Liver (tissue), 9 donors: ENCODE results near the gene CUTA. TPM values are rescaled to one million over a fixed set of nuclear protein-coding genes. Genes with fewer than 3 reads are reported as not detected.
A peak's percentile ranks its signal among the peaks of the same experiment; 100 is the strongest.

Experiments
- DNase-seq: peaks from one replicate; pipeline ENCODE4 v3.0.0-alpha.2; 2017; ENCODE audit warnings: low spot score
- H3K27ac ChIP-seq, 2 donors: one replicate each; pipeline ENCODE4 v1.7.0; 2013; ENCODE audit warnings: inconsistent platforms in 2 of 2, low read length in 2 of 2, control low read depth in 1 of 2, low read depth in 1 of 2, mild to moderate bottlenecking in 1 of 2
- H3K27me3 ChIP-seq, 4 donors: one replicate each; pipeline versions ENCODE4 v1.6.1 to v1.7.0; 2013; ENCODE audit warnings: low read length in 3 of 4, inconsistent platforms in 1 of 4, mild to moderate bottlenecking in 1 of 4, moderate library complexity in 1 of 4; ENCODE audit not compliant: control insufficient read depth in 4 of 4, insufficient read depth in 4 of 4
- H3K36me3 ChIP-seq, 4 donors: one replicate each; pipeline versions ENCODE4 v1.6.1 to v1.7.0; 2013; ENCODE audit warnings: low read length in 3 of 4, mild to moderate bottlenecking in 3 of 4, low read depth in 1 of 4, moderate library complexity in 1 of 4; ENCODE audit not compliant: control insufficient read depth in 4 of 4, insufficient read depth in 3 of 4
- H3K4me1 ChIP-seq, 4 donors: one replicate each; pipeline versions ENCODE4 v1.6.1 to v1.7.0; 2013; ENCODE audit warnings: low read length in 3 of 4, mild to moderate bottlenecking in 3 of 4, moderate library complexity in 1 of 4; ENCODE audit not compliant: control insufficient read depth in 4 of 4, insufficient read depth in 4 of 4
- H3K4me3 ChIP-seq, 3 donors: one replicate each; pipeline versions ENCODE4 v1.6.1 to v1.7.0; 2013; ENCODE audit warnings: low read length in 3 of 3, control low read depth in 1 of 3, low read depth in 1 of 3, mild to moderate bottlenecking in 1 of 3
- H3K9ac ChIP-seq, 2 donors: one replicate each; pipeline ENCODE4 v1.7.0; 2013; ENCODE audit warnings: low read length in 2 of 2, mild to moderate bottlenecking in 2 of 2, moderate library complexity in 2 of 2, control low read depth in 1 of 2, low read depth in 1 of 2
- H3K9me3 ChIP-seq, 4 donors: one replicate each; pipeline versions ENCODE4 v1.6.1 to v1.7.0; 2013; ENCODE audit warnings: low read length in 3 of 4; ENCODE audit not compliant: control insufficient read depth in 4 of 4
- ATF3 ChIP-seq: IDR thresholded peaks from 2 replicates; pipeline ENCODE4 v1.6.1; 2016; ENCODE audit warnings: antibody characterized with exemption
- CTCF ChIP-seq: fragments of 150-350 bp; IDR thresholded peaks from 2 replicates; pipeline ENCODE4 v1.5.1; 2017; ENCODE audit warnings: improper control_type of control experiment, low read depth, low read length; ENCODE audit not compliant: missing input control
- EGR1 ChIP-seq, 2 donors: IDR thresholded peaks; 2 replicates each; pipeline ENCODE4 v1.6.1; 2016 to 2018; ENCODE audit warnings: antibody characterized with exemption in 2 of 2, low read depth in 2 of 2
- FOXA1 ChIP-seq: IDR thresholded peaks from 2 replicates; pipeline ENCODE4 v1.6.1; 2016; ENCODE audit warnings: antibody characterized with exemption
- FOXA2 ChIP-seq: IDR thresholded peaks from 2 replicates; pipeline ENCODE4 v1.6.1; 2016; ENCODE audit warnings: antibody characterized with exemption
- GABPA ChIP-seq, 2 donors: IDR thresholded peaks in 1 of 2; conservative IDR thresholded peaks in 1 of 2; 2 replicates each; pipeline ENCODE4 v1.6.1; 2016; ENCODE audit warnings: antibody characterized with exemption in 2 of 2, mild to moderate bottlenecking in 1 of 2, moderate library complexity in 1 of 2
- HNF4A ChIP-seq, 2 donors: conservative IDR thresholded peaks; 2 replicates each; pipeline ENCODE4 v1.6.1; 2016; ENCODE audit warnings: antibody characterized with exemption in 2 of 2, mild to moderate bottlenecking in 2 of 2
- HNF4G ChIP-seq: IDR thresholded peaks from 2 replicates; pipeline ENCODE4 v1.6.1; 2016; ENCODE audit warnings: antibody characterized with exemption
- JUND ChIP-seq, 2 donors: IDR thresholded peaks; 2 replicates each; pipeline ENCODE4 v1.6.1; 2016; ENCODE audit warnings: antibody characterized with exemption in 2 of 2
- NR2F2 ChIP-seq: IDR thresholded peaks from 2 replicates; pipeline ENCODE4 v1.6.1; 2016; ENCODE audit warnings: antibody characterized with exemption
- RAD21 ChIP-seq, 2 donors: IDR thresholded peaks; 2 replicates each; pipeline ENCODE4 v1.6.1; 2016; ENCODE audit warnings: antibody characterized with exemption in 2 of 2, mild to moderate bottlenecking in 2 of 2
- RXRA ChIP-seq, 2 donors: IDR thresholded peaks; 2 replicates each; pipeline ENCODE4 v1.6.1; 2017 to 2018; ENCODE audit warnings: antibody characterized with exemption in 2 of 2, mild to moderate bottlenecking in 1 of 2
- SP1 ChIP-seq: IDR thresholded peaks from 2 replicates; pipeline ENCODE4 v1.6.1; 2018; ENCODE audit warnings: antibody characterized with exemption, mild to moderate bottlenecking
- TAF1 ChIP-seq: conservative IDR thresholded peaks from 2 replicates; pipeline ENCODE4 v1.6.1; 2016; ENCODE audit warnings: antibody characterized with exemption, mild to moderate bottlenecking
- YY1 ChIP-seq: IDR thresholded peaks from 2 replicates; pipeline ENCODE4 v1.6.1; 2016; ENCODE audit warnings: antibody characterized with exemption, mild to moderate bottlenecking
- ZBTB33 ChIP-seq: IDR thresholded peaks from 2 replicates; pipeline ENCODE4 v1.6.1; 2016; ENCODE audit warnings: antibody characterized with exemption
- WGBS: extraction: QIAGEN DNeasy Blood & Tissue Kit; methylation state at CpG from one replicate; pipeline ENCODE4 v1.1.7; 2013; 5-methylcytosine and 5-hydroxymethylcytosine counted together
- polyA plus RNA-seq, 2 donors: library from polyadenylated mRNA; stranded (reverse) in 1 of 2; unstranded in 1 of 2; fragments of 200-250 nt in 1 of 2; fragments of >200 nt in 1 of 2; fragmentation: Nextera tagmentation in 1 of 2; extraction: Ambion mirVana in 1 of 2; gene quantifications; one replicate each; pipeline versions ENCODE4 v1.2.1 to v1.2.3, GENCODE V29; 2013 to 2015
- total RNA-seq, 2 donors: library from RNA; depleted of rRNA; stranded (reverse); fragments of >200 nt; gene quantifications; one replicate each; pipeline ENCODE4 v1.2.3, GENCODE V29; 2014
- TF ChIP-seq, protein P1 (sequence below): IDR thresholded peaks from 2 replicates; pipeline ENCODE4 v1.6.1; 2016; ENCODE audit warnings: antibody characterized with exemption
- TF ChIP-seq, protein P2 (sequence below): IDR thresholded peaks from 2 replicates; pipeline ENCODE4 v1.6.1; 2016; ENCODE audit warnings: antibody characterized with exemption, mild to moderate bottlenecking
- donor health status: healthy.
- donor health status: healthy.
- donor health status: healthy.
- donor health status: healthy.
- donor health status: healthy.

Gene CUTA
- total and polyA plus RNA-seq, 4 donors: 33.1 to 164 (median 93.2) TPM

- peak within 1 kb of the TSS; percentile 43 to 58 (median 56) for H3K4me3 ChIP-seq
- no peaks in the 10 kb centered on the region for H3K27me3 ChIP-seq
- under 1% methylated on average over 67 of the region's 67 CpGs for WGBS
- DNase-seq: peak; percentile 99
- no peaks in the 10 kb centered on the region for H3K9me3 ChIP-seq
- no peaks in the 10 kb centered on the region for H3K36me3 ChIP-seq
- peak within 1 kb of the TSS in 1 of 2 donors; percentile 46 for H3K9ac ChIP-seq
- peaks cover 0 to 10% (median 8%) of the 10 kb centered on the region in 4 donors for H3K4me1 ChIP-seq
- peak; percentile 98 for TF ChIP-seq CTCF
- peak; percentile 71 for TF ChIP-seq FOXA1
- no peak for TF ChIP-seq TAF1
- TF ChIP-seq NR2F2: peak; percentile 16
- TF ChIP-seq GABPA (IDR thresholded peaks at IDR 0.05 in 1 of 2, conservative IDR thresholded peaks at IDR 0.05 in 1 of 2): peak; percentile 97 to 99
- peak; percentile 81 to 87 for TF ChIP-seq EGR1 (IDR thresholded peaks at IDR 0.05; ENCODE audit: low read depth in 2 of 2)
- TF ChIP-seq HNF4A (conservative IDR thresholded peaks at IDR 0.05): peak in 1 of 2 donors; percentile 39
- peak; percentile 62 to 71 for TF ChIP-seq RXRA (IDR thresholded peaks at IDR 0.05)
- peak; percentile 46 to 68 for TF ChIP-seq JUND (IDR thresholded peaks at IDR 0.05)
- TF ChIP-seq SP1: peak; percentile 94
- TF ChIP-seq, protein P1, sequence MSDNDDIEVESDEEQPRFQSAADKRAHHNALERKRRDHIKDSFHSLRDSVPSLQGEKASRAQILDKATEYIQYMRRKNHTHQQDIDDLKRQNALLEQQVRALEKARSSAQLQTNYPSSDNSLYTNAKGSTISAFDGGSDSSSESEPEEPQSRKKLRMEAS: peak; percentile 95
- TF ChIP-seq HNF4G: no peak
- TF ChIP-seq ATF3: peak; percentile 28
- TF ChIP-seq YY1: peak; percentile 91
- no peak for TF ChIP-seq FOXA2
- TF ChIP-seq RAD21 (IDR thresholded peaks at IDR 0.05): peak; percentile 87 to 94
- TF ChIP-seq, protein P2, sequence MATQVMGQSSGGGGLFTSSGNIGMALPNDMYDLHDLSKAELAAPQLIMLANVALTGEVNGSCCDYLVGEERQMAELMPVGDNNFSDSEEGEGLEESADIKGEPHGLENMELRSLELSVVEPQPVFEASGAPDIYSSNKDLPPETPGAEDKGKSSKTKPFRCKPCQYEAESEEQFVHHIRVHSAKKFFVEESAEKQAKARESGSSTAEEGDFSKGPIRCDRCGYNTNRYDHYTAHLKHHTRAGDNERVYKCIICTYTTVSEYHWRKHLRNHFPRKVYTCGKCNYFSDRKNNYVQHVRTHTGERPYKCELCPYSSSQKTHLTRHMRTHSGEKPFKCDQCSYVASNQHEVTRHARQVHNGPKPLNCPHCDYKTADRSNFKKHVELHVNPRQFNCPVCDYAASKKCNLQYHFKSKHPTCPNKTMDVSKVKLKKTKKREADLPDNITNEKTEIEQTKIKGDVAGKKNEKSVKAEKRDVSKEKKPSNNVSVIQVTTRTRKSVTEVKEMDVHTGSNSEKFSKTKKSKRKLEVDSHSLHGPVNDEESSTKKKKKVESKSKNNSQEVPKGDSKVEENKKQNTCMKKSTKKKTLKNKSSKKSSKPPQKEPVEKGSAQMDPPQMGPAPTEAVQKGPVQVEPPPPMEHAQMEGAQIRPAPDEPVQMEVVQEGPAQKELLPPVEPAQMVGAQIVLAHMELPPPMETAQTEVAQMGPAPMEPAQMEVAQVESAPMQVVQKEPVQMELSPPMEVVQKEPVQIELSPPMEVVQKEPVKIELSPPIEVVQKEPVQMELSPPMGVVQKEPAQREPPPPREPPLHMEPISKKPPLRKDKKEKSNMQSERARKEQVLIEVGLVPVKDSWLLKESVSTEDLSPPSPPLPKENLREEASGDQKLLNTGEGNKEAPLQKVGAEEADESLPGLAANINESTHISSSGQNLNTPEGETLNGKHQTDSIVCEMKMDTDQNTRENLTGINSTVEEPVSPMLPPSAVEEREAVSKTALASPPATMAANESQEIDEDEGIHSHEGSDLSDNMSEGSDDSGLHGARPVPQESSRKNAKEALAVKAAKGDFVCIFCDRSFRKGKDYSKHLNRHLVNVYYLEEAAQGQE: peak; percentile 78
- peak; percentile 70 for TF ChIP-seq ZBTB33
- peak within 1 kb of the TSS; percentile 78 to 81 for H3K27ac ChIP-seq
These were observed 26.5 kb downstream of the CUTA start, which contains the start of gene KIFC1 for GRCh38 chr6:33391278-33391921. TSS of gene KIFC1 (plus strand) at chr6:33391823. CDS start at chr6:33391986, 163 bp downstream.
